HUES6 (cell line): ENCODE data around the gene CPT1C.

ENCODE experiments used
- H3K27ac ChIP-seq: 2 replicates; pipeline ENCODE4 v1.7.0; 2013; ENCODE audit warnings: low read depth, mild to moderate bottlenecking, low read length, inconsistent platforms
- H3K27me3 ChIP-seq: 2 replicates; pipeline ENCODE4 v1.6.1; 2013; ENCODE audit warnings: low read length; ENCODE audit not compliant: control insufficient read depth, insufficient read depth
- H3K36me3 ChIP-seq: 2 replicates; pipeline ENCODE4 v1.6.1; 2013; ENCODE audit warnings: low read length; ENCODE audit not compliant: control insufficient read depth, insufficient read depth
- H3K4me1 ChIP-seq: 2 replicates; pipeline ENCODE4 v1.6.1; 2013; ENCODE audit warnings: low read length; ENCODE audit not compliant: control insufficient read depth, insufficient read depth
- H3K4me3 ChIP-seq: 2 replicates; pipeline ENCODE4 v1.5.1; 2013; ENCODE audit warnings: low read depth, low read length
- H3K9ac ChIP-seq: one replicate; pipeline ENCODE4 v1.6.1; 2013; ENCODE audit warnings: mild to moderate bottlenecking, low read length
- H3K9me3 ChIP-seq: 2 replicates; pipeline ENCODE4 v1.6.1; 2013; ENCODE audit warnings: low read depth, low read length; ENCODE audit not compliant: control insufficient read depth, insufficient read depth

Gene CPT1C

DNA sequence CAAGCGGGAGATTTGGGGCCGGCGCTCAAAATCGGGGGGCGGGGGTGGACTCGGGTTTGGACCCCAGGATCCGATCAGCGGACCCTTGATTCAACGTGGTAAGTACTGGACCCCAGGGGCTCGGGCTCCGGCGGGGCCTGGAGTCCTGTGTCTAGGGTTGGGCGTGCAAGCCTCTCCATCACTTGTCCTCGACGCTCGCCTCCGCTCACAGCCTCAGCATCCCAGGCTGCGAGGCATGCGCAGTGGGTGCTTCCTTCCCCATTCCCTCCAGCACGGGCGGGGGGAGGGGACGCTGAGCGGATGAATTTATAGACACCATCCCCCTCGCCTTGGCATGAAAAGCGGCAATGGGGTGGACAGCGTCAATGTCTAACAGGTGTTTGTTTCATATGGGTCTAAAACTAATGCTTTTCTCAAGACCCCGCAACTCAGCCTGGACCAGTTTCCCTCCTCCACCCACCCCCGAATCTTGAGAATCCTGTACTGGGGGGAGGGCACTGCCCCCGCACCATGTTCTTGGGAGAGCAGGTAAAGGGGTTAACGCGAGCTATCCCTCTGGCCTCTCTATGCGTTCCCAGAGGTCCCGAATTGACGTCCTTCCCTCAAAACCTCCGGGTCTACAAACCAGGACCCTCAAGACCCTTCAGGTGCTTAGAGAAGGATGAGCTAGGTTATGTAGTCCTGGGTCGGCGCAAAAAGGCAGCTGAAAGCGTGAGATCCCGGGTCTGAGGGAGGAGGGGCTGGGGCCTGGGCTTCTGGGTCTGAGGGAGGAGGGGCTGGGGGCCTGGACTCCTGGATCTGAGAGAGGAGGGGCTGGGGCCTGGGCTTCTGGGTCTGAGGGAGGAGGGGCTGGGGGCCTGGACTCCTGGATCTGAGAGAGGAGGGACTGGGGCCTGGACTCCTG lies 579 bp downstream of the CPT1C start:
- peaks cover 13% of the 10 kb centered on the region for H3K4me1 ChIP-seq
- H3K9me3 ChIP-seq: no peaks in the 10 kb centered on the region
- peaks cover 23% of the 10 kb centered on the region for H3K36me3 ChIP-seq
- no peak overlapping the region for H3K27ac ChIP-seq
- H3K4me3 ChIP-seq: peak overlapping the region; percentile 67
- no peaks in the 10 kb centered on the region for H3K27me3 ChIP-seq
- peak overlapping the region; percentile 70 for H3K9ac ChIP-seq

DNA sequence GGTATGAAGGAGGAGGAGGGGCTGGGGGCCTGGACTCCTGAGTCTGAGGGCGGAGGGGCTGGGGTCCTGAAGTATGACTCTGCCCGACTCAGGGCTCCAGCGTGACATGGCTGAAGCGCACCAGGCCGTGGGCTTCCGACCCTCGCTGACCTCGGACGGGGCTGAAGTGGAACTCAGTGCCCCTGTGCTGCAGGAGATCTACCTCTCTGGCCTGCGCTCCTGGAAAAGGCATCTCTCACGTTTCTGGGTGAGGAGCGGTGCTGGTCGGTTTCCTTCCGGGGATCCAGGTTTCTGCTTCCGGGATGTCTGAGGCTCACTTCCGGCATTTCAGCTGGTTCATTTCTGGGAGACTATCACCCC lies 1.2 kb downstream of the CPT1C start:
- Histone ChIP-seq H3K36me3 (peaks cover 19% of the 10 kb centered on the region), H3K9me3 (no peaks in the 10 kb centered on the region), H3K9ac (no peak overlapping the region), H3K27me3 (no peaks in the 10 kb centered on the region), H3K27ac (no peak overlapping the region), H3K4me1 (peaks cover 13% of the 10 kb centered on the region), H3K4me3 (no peak overlapping the region)

DNA sequence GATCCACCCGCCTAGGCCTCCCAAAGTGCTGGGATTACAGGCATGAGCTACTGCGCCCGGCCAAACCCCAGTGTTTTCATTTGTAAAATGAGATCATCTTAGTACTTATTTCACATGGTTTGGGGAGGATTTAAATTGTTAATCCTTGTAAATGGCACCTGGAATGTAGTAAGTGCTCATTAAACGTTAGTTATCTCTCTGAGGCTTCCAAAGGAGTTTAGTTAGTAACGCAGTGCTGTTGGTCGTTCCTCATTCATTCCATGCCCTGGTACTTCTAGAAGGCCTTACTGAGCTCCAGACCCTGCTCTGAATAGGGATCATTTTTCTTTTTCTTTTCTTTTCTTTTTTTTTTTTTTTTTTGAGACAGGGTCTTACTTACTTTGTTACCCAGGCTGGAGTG lies 5.2 kb downstream of the CPT1C start:
- H3K27me3 ChIP-seq: peaks cover 8% of the 10 kb centered on the region; the same call in 1 of the 2 replicates
- H3K36me3 ChIP-seq: 0 out of 2 replicates have a peak, but pooled peaks cover 2% of the 10 kb centered on the region
- no peaks in the 10 kb centered on the region for H3K9me3 ChIP-seq
- H3K4me1 ChIP-seq: peaks cover 11% of the 10 kb centered on the region; the same call in 1 of the 2 replicates
- H3K27ac ChIP-seq: no peak overlapping the region
- H3K4me3 ChIP-seq: no peak overlapping the region
- H3K9ac ChIP-seq: no peak overlapping the region

DNA sequence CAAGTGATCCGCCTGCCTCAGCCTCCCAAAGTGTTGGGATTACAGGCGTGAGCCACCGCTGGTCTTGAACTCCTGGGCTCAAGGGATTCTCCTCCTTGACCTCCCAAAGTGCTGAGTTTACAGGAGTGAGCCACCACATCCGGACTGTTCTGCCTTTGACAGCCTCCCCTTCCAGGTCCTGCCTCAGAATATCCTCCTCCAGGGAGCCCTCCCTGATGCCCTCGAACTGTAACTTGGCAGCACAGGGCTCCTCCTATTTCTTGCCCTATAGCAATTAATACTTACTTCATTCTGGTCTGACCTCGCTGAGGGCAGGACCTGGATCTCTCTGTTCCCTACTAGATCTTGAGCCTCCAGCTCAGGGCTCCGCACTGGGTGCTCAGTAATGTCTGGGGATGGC lies 5.9 kb downstream of the CPT1C start:
- 0 out of 2 replicates have a peak, but pooled peaks cover 2% of the 10 kb centered on the region for H3K36me3 ChIP-seq
- H3K4me3 ChIP-seq: no peak overlapping the region
- H3K9ac ChIP-seq: no peak overlapping the region
- H3K27me3 ChIP-seq: peaks cover 12% of the 10 kb centered on the region; the same call in 1 of the 2 replicates
- no peak overlapping the region for H3K27ac ChIP-seq
- H3K4me1 ChIP-seq: peaks cover 9% of the 10 kb centered on the region; the same call in 1 of the 2 replicates
- H3K9me3 ChIP-seq: no peaks in the 10 kb centered on the region

DNA sequence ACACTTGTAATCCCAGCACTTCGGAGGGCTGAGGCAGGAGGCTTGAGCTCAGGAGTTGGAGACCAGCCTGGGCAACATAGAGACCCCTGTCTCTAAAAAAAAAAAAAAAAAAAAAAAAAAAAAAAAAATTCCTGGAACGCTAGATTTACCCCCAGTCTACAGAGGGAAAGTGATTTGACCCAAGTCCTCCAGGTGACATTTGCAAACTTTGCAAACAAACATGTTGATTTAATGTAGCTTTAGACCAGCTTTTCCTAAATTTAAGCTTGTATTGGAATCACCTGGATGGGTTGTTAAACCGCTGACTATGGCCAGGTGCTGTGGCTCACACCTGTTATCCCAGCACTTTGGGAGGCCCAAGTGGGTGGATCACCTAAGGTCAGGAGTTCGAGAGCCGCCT lies 8.4 kb downstream of the CPT1C start:
- Histone ChIP-seq H3K9me3 (no peaks in the 10 kb centered on the region), H3K9ac (no peak overlapping the region), H3K27ac (no peak overlapping the region), H3K4me1 (peaks cover 9% of the 10 kb centered on the region; the same call in 1 of the 2 replicates), H3K27me3 (peaks cover 12% of the 10 kb centered on the region; the same call in 1 of the 2 replicates), H3K4me3 (no peak overlapping the region), H3K36me3 (0 out of 2 replicates have a peak, but pooled peaks cover 2% of the 10 kb centered on the region)

DNA sequence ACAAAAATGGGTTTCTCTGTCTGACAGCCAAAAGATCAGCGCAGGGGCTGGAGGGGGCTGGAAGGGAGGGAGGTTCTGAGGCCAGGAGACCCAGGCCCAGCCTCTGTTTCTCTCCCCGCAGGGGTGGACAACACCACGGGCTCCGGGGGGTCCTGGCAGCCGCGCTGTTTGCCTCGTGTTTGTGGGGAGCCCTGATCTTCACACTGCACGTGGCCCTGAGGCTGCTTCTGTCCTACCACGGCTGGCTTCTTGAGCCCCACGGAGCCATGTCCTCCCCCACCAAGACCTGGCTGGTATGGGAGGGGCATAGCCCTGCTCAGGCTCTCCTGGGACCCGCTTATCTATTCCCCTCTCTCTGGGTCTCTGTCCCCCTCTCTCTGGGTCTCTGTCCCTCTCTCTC lies 9.6 kb downstream of the CPT1C start:
- H3K36me3 ChIP-seq: peaks cover 8% of the 10 kb centered on the region; the same call in 1 of the 2 replicates
- no peak overlapping the region for H3K4me3 ChIP-seq
- H3K9me3 ChIP-seq: no peaks in the 10 kb centered on the region
- H3K27me3 ChIP-seq: peaks cover 12% of the 10 kb centered on the region; the same call in 1 of the 2 replicates
- H3K27ac ChIP-seq: no peak overlapping the region
- no peak overlapping the region for H3K9ac ChIP-seq
- peaks cover 9% of the 10 kb centered on the region; the same call in 1 of the 2 replicates for H3K4me1 ChIP-seq

DNA sequence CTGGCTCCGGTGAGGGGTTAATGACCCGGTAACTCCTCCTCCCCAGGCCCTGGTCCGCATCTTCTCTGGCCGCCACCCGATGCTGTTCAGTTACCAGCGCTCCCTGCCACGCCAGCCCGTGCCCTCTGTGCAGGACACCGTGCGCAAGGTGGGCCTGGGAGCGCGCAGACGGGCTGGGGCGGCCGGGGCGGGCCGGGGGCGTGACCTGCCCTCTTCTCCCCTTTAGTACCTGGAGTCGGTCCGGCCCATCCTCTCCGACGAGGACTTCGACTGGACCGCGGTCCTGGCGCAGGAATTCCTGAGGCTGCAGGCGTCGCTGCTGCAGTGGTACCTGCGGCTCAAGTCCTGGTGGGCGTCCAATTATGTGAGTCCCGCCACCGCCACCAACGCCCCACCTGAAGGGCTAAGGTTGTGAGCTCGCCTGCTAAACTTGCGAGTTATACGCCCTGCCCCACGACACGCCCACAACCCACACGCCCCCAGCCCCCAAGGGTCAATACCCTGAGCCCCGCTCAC lies 10.4 kb downstream of the CPT1C start:
- H3K4me3 ChIP-seq: peak overlapping the region; percentile 42
- peaks cover 14% of the 10 kb centered on the region; the same call in 1 of the 2 replicates for H3K36me3 ChIP-seq

DNA sequence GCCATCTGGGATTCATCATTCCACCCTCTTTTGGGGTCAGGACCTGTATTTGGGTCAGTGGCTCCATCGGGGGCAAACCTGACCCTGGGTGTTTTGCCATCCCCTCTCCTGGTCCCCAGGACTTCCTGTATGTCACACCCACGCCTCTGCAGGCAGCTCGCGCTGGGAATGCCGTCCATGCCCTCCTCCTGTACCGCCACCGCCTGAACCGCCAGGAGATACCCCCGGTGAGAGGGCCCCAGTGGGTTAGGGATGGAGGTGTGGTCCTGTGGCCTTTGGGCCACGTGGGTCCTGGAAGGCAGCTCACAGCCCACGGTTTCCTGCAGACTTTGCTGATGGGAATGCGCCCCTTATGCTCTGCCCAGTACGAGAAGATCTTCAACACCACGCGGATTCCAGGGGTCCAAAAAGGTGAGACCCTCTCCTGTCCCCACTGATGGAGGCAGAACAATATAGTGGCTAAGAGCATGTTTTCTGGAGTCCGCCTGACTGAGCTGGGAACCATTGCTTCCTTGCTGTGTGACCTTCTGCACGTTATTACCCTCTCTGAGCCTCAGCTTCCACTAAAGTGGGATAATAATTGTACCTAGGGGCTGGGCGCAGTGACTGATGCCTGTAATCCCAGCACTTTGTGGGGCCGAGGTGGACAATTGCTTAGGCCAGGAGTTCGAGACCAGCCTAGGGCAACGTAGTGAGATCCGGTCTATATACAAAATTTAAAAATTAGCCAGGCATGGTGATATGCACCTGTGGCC lies 14.1 kb downstream of the CPT1C start:
- Histone ChIP-seq H3K27me3 (peaks cover 12% of the 10 kb centered on the region; the same call in 1 of the 2 replicates), H3K9ac (no peak overlapping the region), H3K4me3 (no peak overlapping the region), H3K27ac (no peak overlapping the region), H3K36me3 (peaks cover 13% of the 10 kb centered on the region), H3K4me1 (peaks cover 9% of the 10 kb centered on the region; the same call in 1 of the 2 replicates), H3K9me3 (no peaks in the 10 kb centered on the region)

More for the DNA sequence above, 10.4 kb downstream of the CPT1C start:
- H3K9ac ChIP-seq: no peak overlapping the region
- no peak overlapping the region for H3K27ac ChIP-seq
- H3K9me3 ChIP-seq: no peaks in the 10 kb centered on the region
- peaks cover 12% of the 10 kb centered on the region; the same call in 1 of the 2 replicates for H3K27me3 ChIP-seq
- H3K4me1 ChIP-seq: peaks cover 9% of the 10 kb centered on the region; the same call in 1 of the 2 replicates

DNA sequence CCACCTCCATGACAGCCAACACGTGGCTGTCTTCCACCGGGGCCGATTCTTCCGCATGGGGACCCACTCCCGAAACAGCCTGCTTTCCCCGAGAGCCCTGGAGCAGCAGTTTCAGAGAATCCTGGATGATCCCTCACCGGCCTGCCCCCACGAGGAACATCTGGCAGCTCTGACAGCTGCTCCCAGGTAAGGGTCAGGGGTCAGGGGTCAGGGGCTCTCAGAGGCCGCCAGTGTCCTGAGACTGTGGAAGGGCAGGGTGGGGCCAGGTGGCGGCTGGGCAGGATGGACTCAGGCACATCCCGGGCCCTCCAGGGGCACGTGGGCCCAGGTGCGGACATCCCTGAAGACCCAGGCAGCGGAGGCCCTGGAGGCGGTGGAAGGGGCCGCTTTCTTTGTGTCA lies 15.0 kb downstream of the CPT1C start:
- Histone ChIP-seq H3K9ac (no peak overlapping the region), H3K36me3 (peaks cover 16% of the 10 kb centered on the region), H3K27me3 (peaks cover 6% of the 10 kb centered on the region; the same call in 1 of the 2 replicates), H3K4me3 (no peak overlapping the region), H3K9me3 (no peaks in the 10 kb centered on the region), H3K4me1 (peaks cover 3% of the 10 kb centered on the region; the same call in 1 of the 2 replicates), H3K27ac (no peak overlapping the region)

DNA sequence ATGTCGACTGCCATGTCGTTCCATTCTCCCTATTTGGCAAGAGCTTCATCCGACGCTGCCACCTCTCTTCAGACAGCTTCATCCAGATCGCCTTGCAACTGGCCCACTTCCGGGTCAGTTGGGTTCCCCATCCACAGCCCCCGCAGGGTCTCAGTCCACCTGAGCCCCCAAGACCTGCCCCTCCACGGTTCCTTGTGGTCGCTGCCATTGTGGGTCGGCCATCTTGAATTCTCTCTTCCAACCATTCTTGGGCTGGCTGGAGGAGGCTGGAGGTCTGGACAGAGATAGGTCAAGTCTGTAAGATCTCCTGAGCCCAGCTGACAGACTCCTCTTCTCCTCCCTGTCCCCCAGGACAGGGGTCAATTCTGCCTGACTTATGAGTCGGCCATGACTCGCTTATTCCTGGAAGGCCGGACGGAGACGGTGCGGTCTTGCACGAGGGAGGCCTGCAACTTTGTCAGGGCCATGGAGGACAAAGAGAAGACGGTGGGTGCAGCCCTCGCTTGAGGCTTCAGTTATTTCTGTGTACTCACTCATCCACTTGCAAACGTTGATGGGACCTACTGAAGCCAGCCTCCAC lies 19.5 kb downstream of the CPT1C start:
- Histone ChIP-seq H3K4me1 (peaks cover 4% of the 10 kb centered on the region; the same call in 1 of the 2 replicates), H3K9ac (no peak overlapping the region)

More for the DNA sequence above, 19.5 kb downstream of the CPT1C start:
- Histone ChIP-seq H3K9me3 (no peaks in the 10 kb centered on the region), H3K36me3 (peaks cover 20% of the 10 kb centered on the region), H3K27ac (no peak overlapping the region), H3K27me3 (no peaks in the 10 kb centered on the region), H3K4me3 (no peak overlapping the region)
